CD14-positive monocyte (primary cell): ENCODE results near the gene ZNF740. TPM values are rescaled to one million over a fixed set of nuclear protein-coding genes. Genes with fewer than 3 reads are reported as not detected.
A peak's percentile ranks its signal among the peaks of the same experiment; 100 is the strongest.

ENCODE experiments used
- DNase-seq, 3 donors: peaks; one replicate each; pipeline ENCODE4 v3.0.0-alpha.2; 2011 to 2022
- H2AFZ ChIP-seq: 2 replicates; pipeline ENCODE4 v1.6.0; 2012; ENCODE audit warnings: mild to moderate bottlenecking, low read depth, low read length, inconsistent platforms; ENCODE audit not compliant: insufficient read depth, poor library complexity, severe bottlenecking
- H3K27ac ChIP-seq, 2 donors: 1 replicate in 1 of 2; 2 replicates in 1 of 2; pipeline ENCODE4 v1.5.1; 2012 to 2013; ENCODE audit warnings: low read length in 2 of 2, control low read depth in 1 of 2, inconsistent platforms in 1 of 2, low read depth in 1 of 2, mild to moderate bottlenecking in 1 of 2
- H3K27me3 ChIP-seq, 2 donors: one replicate each; pipeline versions ENCODE4 v1.6.0 to v1.6.1; 2011 to 2013; ENCODE audit warnings: low read length in 2 of 2; ENCODE audit not compliant: control insufficient read depth in 2 of 2, insufficient read depth in 2 of 2
- H3K36me3 ChIP-seq, 2 donors: replicated peaks in 1 of 2; 1 replicate in 1 of 2; 2 replicates in 1 of 2; pipeline versions ENCODE4 v1.5.1 to v1.6.1; 2012 to 2013; ENCODE audit warnings: low read length in 2 of 2, control low read depth in 1 of 2, inconsistent platforms in 1 of 2, mild to moderate bottlenecking in 1 of 2; ENCODE audit not compliant: insufficient read depth in 2 of 2, control insufficient read depth in 1 of 2
- H3K4me1 ChIP-seq, 2 donors: 1 replicate in 1 of 2; 2 replicates in 1 of 2; pipeline versions ENCODE4 v1.5.1 to v1.6.1; 2012 to 2013; ENCODE audit warnings: low read length in 2 of 2, control low read depth in 1 of 2, inconsistent platforms in 1 of 2, mild to moderate bottlenecking in 1 of 2, moderate library complexity in 1 of 2; ENCODE audit not compliant: insufficient read depth in 2 of 2, control insufficient read depth in 1 of 2
- H3K4me2 ChIP-seq: replicated peaks from 2 replicates; pipeline ENCODE3; 2012; ENCODE audit warnings: low read length, moderate library complexity, mild to moderate bottlenecking; ENCODE audit not compliant: poor library complexity, severe bottlenecking; ENCODE audit errors: extremely low read depth
- H3K4me3 ChIP-seq, 3 experiments: fragments of 200-600 bp in 1 of 3; sonication (generic) in 1 of 3; replicated peaks in 1 of 3; 1 replicate in 2 of 3; 2 replicates in 1 of 3; pipeline ENCODE4 v1.5.1; 2011 to 2013; ENCODE audit warnings: low read length in 3 of 3, mild to moderate bottlenecking in 3 of 3, control low read depth in 2 of 3, low read depth in 2 of 3, inconsistent platforms in 1 of 3, moderate library complexity in 1 of 3
- H3K79me2 ChIP-seq: 2 replicates; pipeline ENCODE4 v1.6.0; 2012; ENCODE audit warnings: mild to moderate bottlenecking, control low read depth, inconsistent platforms, low read length, moderate library complexity; ENCODE audit not compliant: insufficient read depth
- H3K9ac ChIP-seq: 2 replicates; pipeline ENCODE4 v1.6.0; 2017; ENCODE audit warnings: low read length, mild to moderate bottlenecking; ENCODE audit not compliant: insufficient read depth, poor library complexity, severe bottlenecking
- H3K9me3 ChIP-seq, 2 donors: replicated peaks in 1 of 2; 1 replicate in 1 of 2; 2 replicates in 1 of 2; pipeline versions ENCODE4 v1.5.1 to v1.6.1; 2012 to 2013; ENCODE audit warnings: low read length in 2 of 2, control low read depth in 1 of 2; ENCODE audit not compliant: control insufficient read depth in 1 of 2, insufficient read depth in 1 of 2
- H4K20me1 ChIP-seq: 2 replicates; pipeline ENCODE4 v1.6.0; 2012; ENCODE audit warnings: mild to moderate bottlenecking, low read length, control low read depth, moderate library complexity; ENCODE audit not compliant: insufficient read depth
- H3K27ac Mint-ChIP-seq, 7 donors: one replicate each; pipeline ENCODE4 v1.8.0; 2020; ENCODE audit warnings: mild to moderate bottlenecking in 7 of 7, mixed read lengths in 7 of 7, moderate library complexity in 6 of 7, inconsistent platforms in 2 of 7
- H3K27me3 Mint-ChIP-seq, 3 donors: one replicate each; pipeline ENCODE4 v1.8.0; 2021 to 2022; ENCODE audit warnings: low read depth in 3 of 3, mild to moderate bottlenecking in 3 of 3, mixed read lengths in 3 of 3, moderate library complexity in 3 of 3, inconsistent platforms in 1 of 3
- H3K36me3 Mint-ChIP-seq, 2 donors: one replicate each; pipeline ENCODE4 v1.8.0; 2020; ENCODE audit warnings: mixed read lengths in 2 of 2, inconsistent platforms in 1 of 2, mild to moderate bottlenecking in 1 of 2
- H3K4me1 Mint-ChIP-seq: one replicate; pipeline ENCODE4 v1.8.0; 2020; ENCODE audit warnings: mild to moderate bottlenecking, mixed read lengths
- H3K4me3 Mint-ChIP-seq, 2 donors: one replicate each; pipeline ENCODE4 v1.8.0; 2020; ENCODE audit warnings: mild to moderate bottlenecking in 2 of 2, mixed read lengths in 2 of 2, moderate library complexity in 1 of 2
- H3K9me3 Mint-ChIP-seq, 7 donors: one replicate each; pipeline ENCODE4 v1.8.0; 2020 to 2022; ENCODE audit warnings: mixed read lengths in 7 of 7, mild to moderate bottlenecking in 6 of 7, moderate library complexity in 6 of 7, inconsistent platforms in 2 of 7
- WGBS: methylation state at CpG from one replicate; pipeline ENCODE4 v1.1.5; 2013; ENCODE audit warnings: missing lambda C conversion rate; ENCODE audit not compliant: insufficient coverage; 5-methylcytosine and 5-hydroxymethylcytosine counted together
- intact Hi-C, 2 donors: fragments of 100-400 bp; cut with micrococcal nuclease; formaldehyde crosslinking; loops; one replicate each; pipeline versions ENCODE4 v1.15.0 to v1.15.1; 2023
- polyA plus RNA-seq, 3 donors: library from polyadenylated mRNA; depleted of rRNA in 1 of 3; unstranded in 2 of 3; stranded (reverse) in 1 of 3; fragments of 300-500 nt in 2 of 3; fragments of >200 nt in 1 of 3; fragmentation: Illumina TruSeq in 2 of 3; gene quantifications; 1 replicate in 2 of 3; 2 replicates in 1 of 3; pipeline ENCODE4 v1.2.3, GENCODE V29; 2012 to 2021
- TF ChIP-seq, protein P1 (sequence below): fragments of 200-600 bp; IDR thresholded peaks from one replicate; pipeline ENCODE4 v1.8.0; 2022; ENCODE audit warnings: antibody characterized with exemption, mild to moderate bottlenecking

Gene ZNF740
- polyA plus RNA-seq, 3 donors: 0.74 to 15.4 (median 1.3) TPM

DNA sequence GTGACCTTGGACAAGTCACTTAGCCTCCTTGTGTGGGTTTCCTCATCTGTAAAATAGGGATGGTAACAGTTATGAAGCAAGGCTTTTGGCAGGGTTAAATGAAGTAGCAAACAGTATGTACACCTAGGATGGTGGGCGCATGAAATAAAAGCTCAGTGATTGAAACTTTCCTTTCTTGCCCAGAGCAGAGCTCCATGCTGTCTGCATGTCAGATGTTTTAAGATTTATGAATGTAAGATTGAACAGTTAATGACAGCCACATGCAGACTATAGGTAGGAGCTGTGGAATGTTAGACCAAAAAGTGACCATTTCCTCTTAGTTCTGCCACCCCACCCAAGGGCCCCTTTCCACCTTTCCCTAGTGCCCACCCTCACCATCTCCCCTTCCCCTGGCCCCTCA is 14.5 kb downstream of the ZNF740 start:
- H3K36me3 ChIP-seq: peaks cover 35 to 67% of the 10 kb centered on the region in 2 donors
- intact Hi-C loops: loop anchor here (5.0 kb wide), 1 partner anchor 128 kb away; no protein-coding TSS in a partner anchor
- Mint-ChIP-seq H3K4me1 (peaks cover 21% of the 10 kb centered on the region), H3K9me3 (peaks cover 0 to under 1% (median 0%) of the 10 kb centered on the region in 7 donors), H3K4me3 (no peak overlapping the region), H3K36me3 (peaks cover 69 to 72% of the 10 kb centered on the region in 2 donors), H3K27ac (peak overlapping the region in 1 of 7 donors; percentile 72), H3K27me3 (peaks cover 9 to 17% (median 15%) of the 10 kb centered on the region in 3 donors)
- H3K9ac ChIP-seq: no peak overlapping the region
- peaks cover 12% of the 10 kb centered on the region in 2 donors for H3K4me1 ChIP-seq
- TF ChIP-seq, protein P1, sequence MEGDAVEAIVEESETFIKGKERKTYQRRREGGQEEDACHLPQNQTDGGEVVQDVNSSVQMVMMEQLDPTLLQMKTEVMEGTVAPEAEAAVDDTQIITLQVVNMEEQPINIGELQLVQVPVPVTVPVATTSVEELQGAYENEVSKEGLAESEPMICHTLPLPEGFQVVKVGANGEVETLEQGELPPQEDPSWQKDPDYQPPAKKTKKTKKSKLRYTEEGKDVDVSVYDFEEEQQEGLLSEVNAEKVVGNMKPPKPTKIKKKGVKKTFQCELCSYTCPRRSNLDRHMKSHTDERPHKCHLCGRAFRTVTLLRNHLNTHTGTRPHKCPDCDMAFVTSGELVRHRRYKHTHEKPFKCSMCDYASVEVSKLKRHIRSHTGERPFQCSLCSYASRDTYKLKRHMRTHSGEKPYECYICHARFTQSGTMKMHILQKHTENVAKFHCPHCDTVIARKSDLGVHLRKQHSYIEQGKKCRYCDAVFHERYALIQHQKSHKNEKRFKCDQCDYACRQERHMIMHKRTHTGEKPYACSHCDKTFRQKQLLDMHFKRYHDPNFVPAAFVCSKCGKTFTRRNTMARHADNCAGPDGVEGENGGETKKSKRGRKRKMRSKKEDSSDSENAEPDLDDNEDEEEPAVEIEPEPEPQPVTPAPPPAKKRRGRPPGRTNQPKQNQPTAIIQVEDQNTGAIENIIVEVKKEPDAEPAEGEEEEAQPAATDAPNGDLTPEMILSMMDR: no peak
- H3K27me3 ChIP-seq: no peaks in the 10 kb centered on the region
- H3K9me3 ChIP-seq: no peaks in the 10 kb centered on the region
- WGBS: no CpG with 5 or more reads among the region's 1 CpG
- no peaks in the 10 kb centered on the region for H3K79me2 ChIP-seq
- no peak overlapping the region for H3K27ac ChIP-seq
- no peak for DNase-seq
- H3K4me3 ChIP-seq: no peak overlapping the region
- no peak overlapping the region for H2AFZ ChIP-seq
- peaks cover 13% of the 10 kb centered on the region for H4K20me1 ChIP-seq
- no peak overlapping the region for H3K4me2 ChIP-seq

DNA sequence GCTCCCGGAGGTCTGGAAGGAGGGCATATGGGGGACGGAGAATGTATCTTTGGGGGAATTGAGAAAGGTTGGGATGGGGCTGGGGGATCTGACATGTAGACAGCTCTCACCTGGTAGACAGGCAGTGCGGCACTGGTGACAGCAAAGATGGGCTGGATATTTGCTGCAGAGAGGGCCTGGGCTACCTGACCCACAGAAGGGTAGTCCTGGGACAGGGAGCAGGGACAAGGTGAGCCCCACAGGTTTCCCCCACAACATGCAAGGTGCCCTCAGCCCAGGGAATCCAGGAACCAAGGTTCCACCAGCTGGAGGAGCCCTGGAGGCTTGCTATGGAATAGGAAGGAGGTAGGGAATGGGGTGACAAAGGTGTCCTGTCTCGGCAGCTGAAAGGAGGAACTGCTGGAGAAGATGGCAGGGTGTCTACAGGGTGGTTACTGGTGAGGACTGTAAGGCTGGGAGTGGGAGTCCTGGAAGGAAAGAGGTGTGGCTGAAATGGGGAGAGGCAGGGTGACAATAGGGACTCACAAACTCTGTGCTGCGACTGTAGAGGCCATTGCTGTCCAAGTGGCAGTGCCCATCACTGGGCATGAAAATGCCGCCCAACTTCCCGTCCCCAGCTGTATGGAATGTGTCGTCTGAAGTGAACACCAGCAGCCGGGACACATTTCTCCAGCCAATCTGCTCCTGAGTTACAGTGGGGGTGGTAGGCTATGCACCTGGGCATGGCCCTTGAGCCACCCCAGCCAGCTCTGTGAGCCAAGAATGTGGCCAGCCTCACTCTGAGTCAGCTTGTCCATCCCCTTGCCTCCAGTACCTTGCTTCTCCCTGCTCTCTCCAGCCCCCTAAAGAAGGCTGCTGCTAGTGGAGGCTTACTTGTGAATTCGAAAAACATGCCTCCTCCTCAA is 15.2 kb downstream of the ZNF740 start:
- Histone ChIP-seq H3K27me3 (no peaks in the 10 kb centered on the region), H3K79me2 (no peaks in the 10 kb centered on the region), H3K4me3 (no peak overlapping the region), H3K4me2 (no peak overlapping the region), H3K9me3 (no peaks in the 10 kb centered on the region), H3K4me1 (peaks cover 20% of the 10 kb centered on the region in 2 donors), H2AFZ (no peak overlapping the region), H3K27ac (no peak overlapping the region), H3K9ac (no peak overlapping the region), H4K20me1 (peaks cover 7% of the 10 kb centered on the region), H3K36me3 (peaks cover 33 to 65% of the 10 kb centered on the region in 2 donors)
- TF ChIP-seq, protein P1: no peak
- Mint-ChIP-seq H3K4me3 (no peak overlapping the region), H3K4me1 (peaks cover 29% of the 10 kb centered on the region), H3K36me3 (peaks cover 69 to 71% of the 10 kb centered on the region in 2 donors), H3K27me3 (peaks cover 9 to 17% (median 15%) of the 10 kb centered on the region in 3 donors), H3K27ac (peak overlapping the region in 2 of 7 donors; percentile 10 to 16), H3K9me3 (no peaks in the 10 kb centered on the region)
- WGBS: 93% methylated on average over 10 of the region's 10 CpGs
- intact Hi-C loops: loop anchor here (5.0 kb wide), 1 partner anchor 128 kb away; no protein-coding TSS in a partner anchor
- DNase-seq: no peak
